ENCODE measurements around the gene R3HDM4.

The R3HDM4 gene

DNA sequence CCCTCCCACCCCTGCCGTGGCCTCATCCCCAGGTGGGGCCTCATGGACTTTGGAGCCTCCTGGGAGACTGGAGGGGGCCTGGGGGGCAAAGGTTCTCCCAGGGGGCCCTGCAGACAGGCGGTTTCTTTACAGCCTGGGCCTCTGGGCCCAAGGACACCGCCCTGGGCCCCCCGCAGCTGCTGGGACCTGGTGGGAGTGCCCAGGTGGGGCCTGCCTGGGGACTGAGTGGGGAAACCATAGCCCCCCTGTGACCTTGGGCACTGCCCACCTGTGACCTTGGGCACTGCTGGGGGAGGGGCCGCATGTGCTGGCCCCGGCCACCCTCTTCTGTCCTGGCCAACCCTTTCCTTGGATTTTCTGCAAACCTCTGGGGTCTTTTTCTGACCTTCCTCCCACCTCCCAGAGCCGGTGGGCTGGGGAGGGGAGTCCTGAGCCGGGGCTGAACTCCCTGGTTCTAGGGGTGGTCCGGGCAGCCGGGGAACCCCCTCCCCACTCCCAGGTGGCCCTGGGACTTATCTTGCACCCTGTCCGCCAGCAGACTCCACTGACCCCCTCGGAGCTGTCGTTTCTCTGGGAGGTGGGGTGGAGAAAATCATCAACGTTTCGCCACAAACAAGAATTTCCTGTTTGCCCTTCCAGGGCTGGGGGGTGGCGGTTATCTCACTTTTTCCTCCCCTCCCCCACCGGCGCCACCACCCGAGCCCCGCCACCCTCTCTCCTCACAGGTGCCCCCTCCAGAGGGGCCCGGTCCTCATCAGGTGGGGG, 39.8 kb upstream of the R3HDM4 start:
- TF ChIP-seq, protein P1, sequence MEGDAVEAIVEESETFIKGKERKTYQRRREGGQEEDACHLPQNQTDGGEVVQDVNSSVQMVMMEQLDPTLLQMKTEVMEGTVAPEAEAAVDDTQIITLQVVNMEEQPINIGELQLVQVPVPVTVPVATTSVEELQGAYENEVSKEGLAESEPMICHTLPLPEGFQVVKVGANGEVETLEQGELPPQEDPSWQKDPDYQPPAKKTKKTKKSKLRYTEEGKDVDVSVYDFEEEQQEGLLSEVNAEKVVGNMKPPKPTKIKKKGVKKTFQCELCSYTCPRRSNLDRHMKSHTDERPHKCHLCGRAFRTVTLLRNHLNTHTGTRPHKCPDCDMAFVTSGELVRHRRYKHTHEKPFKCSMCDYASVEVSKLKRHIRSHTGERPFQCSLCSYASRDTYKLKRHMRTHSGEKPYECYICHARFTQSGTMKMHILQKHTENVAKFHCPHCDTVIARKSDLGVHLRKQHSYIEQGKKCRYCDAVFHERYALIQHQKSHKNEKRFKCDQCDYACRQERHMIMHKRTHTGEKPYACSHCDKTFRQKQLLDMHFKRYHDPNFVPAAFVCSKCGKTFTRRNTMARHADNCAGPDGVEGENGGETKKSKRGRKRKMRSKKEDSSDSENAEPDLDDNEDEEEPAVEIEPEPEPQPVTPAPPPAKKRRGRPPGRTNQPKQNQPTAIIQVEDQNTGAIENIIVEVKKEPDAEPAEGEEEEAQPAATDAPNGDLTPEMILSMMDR (conservative IDR thresholded peaks at IDR 0.05; ENCODE audit: control insufficient read depth, insufficient read depth, low read depth, low read length), result no peak
- H3K4me3 ChIP-seq (ENCODE audit: control insufficient read depth, low read depth, low read length), result no peak overlapping the region
- no peak for DNase-seq (ENCODE audit: low read depth)

DNA sequence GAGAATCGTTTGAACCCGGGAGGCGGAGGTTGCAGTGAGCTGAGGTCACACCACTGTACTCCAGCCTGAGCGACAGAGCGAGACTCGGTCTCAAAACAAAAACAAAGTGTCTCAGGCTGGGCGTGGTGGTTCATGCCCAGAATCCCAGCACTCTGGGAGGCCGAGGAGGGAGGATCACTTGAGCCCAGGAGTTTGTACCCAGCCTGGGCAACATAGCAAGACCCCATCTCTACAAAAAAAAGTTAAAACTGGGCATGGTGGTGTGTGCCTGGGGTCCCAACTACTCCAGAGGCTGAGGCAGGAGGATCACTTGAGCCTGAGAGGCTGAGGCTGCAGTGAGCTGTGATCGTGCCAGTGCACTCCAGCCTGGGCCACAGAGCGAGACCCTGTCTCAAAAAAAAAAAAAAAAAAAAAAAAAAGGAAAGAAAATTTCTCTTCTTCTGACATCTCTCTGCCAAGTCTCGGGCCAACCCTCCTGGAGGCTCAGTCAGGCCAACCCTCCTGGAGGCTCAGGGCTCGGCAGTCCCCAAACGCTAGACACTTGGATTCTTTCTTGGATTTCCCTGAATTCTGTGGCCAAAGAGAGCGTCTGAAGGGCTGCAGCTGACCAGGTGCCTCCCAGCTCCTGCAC, 39.1 kb upstream of the R3HDM4 start:
- DNase-seq (ENCODE audit: low read depth), result no peak
- H3K4me3 ChIP-seq (ENCODE audit: control insufficient read depth, low read depth, low read length), result no peak overlapping the region
- TF ChIP-seq, protein P1 (conservative IDR thresholded peaks at IDR 0.05; ENCODE audit: control insufficient read depth, insufficient read depth, low read depth, low read length), result no peak

DNA sequence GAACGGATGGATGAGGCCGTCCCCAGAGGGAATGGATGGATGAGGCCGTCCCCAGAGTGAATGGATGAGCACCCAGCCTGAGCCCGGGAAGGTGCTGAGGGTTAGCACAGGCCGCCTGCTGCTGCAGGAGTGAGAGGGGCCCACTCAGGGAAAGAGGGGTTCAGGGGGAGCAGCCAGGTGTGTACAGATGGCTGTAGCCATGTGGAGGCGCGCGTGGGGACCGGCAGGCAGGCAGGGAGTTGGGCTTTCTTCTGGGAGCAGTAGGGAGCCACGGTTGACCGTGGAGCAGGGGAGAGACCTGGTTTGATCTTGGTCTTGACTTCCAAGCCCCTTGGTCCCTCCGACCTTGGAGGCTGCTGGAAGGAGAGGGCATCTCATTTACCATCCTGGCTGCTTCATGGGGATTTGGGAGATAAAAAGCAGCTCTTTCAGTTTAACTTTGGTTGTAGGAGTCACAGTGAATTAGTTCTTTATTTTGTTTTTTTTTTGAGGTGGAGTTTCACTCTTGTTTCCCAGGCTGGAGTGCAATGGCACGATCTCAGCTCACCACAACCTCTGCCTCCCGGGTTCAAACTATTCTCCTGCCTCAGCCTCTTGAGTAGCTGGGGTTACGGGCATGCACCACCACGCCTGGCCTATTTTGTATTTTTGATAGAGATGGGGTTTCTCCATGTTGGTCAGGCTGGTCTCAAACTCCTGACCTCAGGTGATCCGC, 37.5 kb upstream of the R3HDM4 start:
- H3K4me3 ChIP-seq (ENCODE audit: control insufficient read depth, low read depth, low read length), result no peak overlapping the region
- TF ChIP-seq, protein P1 (conservative IDR thresholded peaks at IDR 0.05; ENCODE audit: control insufficient read depth, insufficient read depth, low read depth, low read length), result no peak
- DNase-seq (ENCODE audit: low read depth), result no peak

DNA sequence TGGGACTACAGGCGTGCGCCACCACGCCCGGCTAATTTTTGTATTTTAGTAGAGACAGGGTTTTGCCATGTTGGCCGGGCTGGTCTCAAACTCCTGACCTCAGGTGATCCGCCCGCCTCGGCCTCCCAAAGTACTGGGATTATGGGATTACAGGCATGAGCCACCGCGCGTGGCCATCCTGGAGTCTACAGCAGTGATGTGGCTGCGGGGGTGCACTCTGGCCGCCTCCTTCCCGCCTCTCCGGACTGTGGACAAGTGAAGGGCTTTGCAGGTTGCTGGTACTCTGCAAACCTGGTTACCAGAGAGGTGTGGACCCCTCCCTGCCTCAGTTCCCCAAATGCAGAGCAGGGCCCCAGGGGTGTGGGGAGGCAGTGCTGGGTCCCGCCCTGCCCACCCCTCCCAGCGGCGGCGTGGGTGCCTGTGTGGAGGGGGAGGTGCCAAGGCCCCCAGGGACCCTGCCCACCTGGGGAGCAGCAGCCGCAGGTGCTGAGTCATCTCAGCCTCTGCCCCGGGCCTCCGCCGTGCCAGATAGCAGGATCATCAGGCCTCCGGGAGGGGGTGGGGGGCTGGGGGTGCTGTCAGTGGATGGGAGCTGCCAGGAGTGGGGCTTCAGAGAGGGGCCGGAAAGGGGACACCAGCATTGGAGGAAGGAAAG, 36.0 kb upstream of the R3HDM4 start:
- TF ChIP-seq, protein P1 (conservative IDR thresholded peaks at IDR 0.05; ENCODE audit: control insufficient read depth, insufficient read depth, low read depth, low read length), result no peak
- no peak overlapping the region for H3K4me3 ChIP-seq (ENCODE audit: control insufficient read depth, low read depth, low read length)
- DNase-seq (ENCODE audit: low read depth), result no peak

DNA sequence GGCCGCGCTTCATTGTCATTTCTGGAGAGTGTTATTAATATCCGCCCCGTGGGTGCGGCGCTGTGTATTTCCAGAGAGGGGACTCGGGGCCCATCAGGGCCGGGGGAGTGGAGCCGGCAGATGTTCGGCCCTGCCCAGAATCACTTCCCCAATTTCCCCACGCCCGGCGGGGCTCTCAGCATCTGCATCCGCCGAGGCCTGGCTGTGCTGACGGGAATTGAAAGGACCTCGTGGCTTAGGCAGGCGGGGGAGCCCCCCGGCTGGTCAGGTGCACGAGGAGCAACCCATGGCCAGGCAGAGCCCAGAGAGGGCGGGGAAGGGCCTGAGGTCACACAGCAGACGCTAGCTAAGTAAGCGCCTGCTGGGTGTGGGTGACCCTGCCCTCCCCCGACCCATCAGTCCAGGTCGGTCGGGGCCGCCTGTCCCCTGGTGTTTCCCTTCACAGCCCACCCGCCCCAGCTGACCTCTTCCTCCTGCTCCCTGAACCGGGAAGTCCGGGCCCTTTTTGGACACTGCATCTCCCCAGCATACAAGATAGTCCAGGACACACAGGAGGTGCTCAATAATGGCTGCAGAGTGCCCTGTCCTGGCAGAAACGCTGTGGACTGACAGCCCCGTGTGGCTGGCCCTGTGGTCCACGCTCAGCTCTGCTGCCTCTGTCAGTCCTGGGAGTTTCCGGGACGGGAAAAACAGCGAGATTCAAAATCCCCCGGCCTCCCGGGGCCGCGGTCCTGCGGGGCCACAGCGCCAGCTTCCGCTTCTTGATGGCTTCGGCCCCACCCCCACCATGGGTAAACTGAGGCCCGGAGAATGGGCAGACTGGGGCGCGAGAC, 34.9 kb upstream of the R3HDM4 start:
- DNase-seq (ENCODE audit: low read depth), result no peak
- TF ChIP-seq, protein P1 (conservative IDR thresholded peaks at IDR 0.05; ENCODE audit: control insufficient read depth, insufficient read depth, low read depth, low read length), result no peak
- no peak overlapping the region for H3K4me3 ChIP-seq (ENCODE audit: control insufficient read depth, low read depth, low read length)
